MM.1S (cell line): ENCODE data around the gene ZNF490.

Experiments
- EZH2 ChIP-seq: fragments of 300-600 bp; sonication (generic); optimal IDR thresholded peaks from 2 replicates; pipeline ENCODE3; 2017; ENCODE audit warnings: low read depth, mild to moderate bottlenecking, antibody characterized with exemption, low read length, mixed read lengths
- TF ChIP-seq, protein P1 (sequence below): fragments of 300-600 bp; sonication (generic); IDR thresholded peaks from 2 replicates; pipeline ENCODE4 v1.5.1; 2016; ENCODE audit warnings: antibody characterized with exemption, low read length, mixed read lengths

DNA sequence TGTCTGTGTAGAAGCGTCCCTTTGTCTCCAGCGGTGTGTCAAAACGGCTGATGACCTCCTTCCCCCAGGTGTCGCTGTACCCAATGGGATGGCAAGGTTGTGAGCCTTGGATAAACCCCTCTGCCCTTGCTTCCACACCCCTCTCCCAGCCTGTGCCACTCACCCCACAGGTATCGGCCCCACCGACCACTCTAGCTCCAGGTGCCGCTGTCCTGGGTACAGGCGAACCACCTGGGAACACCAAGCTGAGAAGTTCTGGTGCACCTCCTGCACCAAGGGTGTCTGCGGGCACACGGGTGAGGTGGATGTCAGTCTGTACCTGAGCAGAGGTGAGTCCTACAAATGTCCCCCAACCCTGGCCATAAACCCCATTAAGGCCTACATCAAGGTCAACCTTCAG lies 39.3 kb upstream of the ZNF490 start:
- no peak for TF ChIP-seq EZH2
- TF ChIP-seq, protein P1, sequence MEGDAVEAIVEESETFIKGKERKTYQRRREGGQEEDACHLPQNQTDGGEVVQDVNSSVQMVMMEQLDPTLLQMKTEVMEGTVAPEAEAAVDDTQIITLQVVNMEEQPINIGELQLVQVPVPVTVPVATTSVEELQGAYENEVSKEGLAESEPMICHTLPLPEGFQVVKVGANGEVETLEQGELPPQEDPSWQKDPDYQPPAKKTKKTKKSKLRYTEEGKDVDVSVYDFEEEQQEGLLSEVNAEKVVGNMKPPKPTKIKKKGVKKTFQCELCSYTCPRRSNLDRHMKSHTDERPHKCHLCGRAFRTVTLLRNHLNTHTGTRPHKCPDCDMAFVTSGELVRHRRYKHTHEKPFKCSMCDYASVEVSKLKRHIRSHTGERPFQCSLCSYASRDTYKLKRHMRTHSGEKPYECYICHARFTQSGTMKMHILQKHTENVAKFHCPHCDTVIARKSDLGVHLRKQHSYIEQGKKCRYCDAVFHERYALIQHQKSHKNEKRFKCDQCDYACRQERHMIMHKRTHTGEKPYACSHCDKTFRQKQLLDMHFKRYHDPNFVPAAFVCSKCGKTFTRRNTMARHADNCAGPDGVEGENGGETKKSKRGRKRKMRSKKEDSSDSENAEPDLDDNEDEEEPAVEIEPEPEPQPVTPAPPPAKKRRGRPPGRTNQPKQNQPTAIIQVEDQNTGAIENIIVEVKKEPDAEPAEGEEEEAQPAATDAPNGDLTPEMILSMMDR = no peak
